ENCODE results near the gene HOXD12.

Gene HOXD12

GRCh38 chr2:176081376-176081836, 18.2 kb upstream of the HOXD12 start:
- no peak for DNase-seq

DNA sequence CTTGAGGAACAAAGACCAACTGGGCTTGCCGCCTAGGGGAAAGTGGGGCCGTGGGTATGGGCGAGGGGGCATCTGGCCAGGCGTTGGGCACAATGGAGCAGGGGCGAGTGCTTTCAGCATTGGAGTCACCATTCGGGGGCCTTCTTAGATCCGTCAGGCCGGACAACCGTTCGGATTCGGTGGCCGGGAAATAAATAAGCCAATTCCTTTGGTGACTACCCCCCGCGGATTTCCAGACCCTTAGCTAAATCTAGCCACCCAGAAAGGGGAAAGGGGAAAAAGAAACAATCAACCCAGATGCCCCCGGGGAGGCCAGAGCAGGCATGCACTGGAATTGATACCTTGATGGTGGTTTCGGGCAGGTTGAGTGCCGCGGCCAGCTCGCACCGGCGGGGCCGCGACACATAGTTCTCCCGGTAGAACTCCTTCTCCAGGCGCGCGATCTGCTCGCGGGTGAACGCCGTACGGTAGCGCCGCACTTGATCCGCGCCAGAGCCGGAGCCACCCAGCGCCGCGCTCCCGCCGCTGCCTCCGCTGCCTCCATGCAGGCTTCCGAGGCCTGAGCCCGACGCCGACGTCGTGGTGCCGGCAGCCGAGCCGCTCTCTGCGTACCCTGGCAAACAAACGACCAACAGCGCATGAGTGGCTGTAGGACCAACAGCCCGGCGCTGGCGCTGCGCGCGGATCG, 17.6 kb upstream of the HOXD12 start:
- no peak for DNase-seq

DNA sequence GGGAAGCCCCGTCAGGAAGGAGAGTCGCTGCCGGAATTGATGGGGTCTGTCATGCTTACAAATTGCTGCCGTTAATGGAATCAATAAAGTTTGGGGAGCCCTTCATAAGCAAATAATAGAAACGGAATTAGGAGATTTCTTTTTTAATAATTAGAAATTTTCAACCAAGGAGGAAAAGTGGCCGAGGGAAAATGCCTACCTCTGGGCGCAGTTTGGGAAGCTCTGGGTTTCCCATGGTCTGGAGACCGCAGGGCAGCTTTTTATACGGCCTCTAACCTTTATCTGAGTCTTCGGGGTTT, 17.1 kb upstream of the HOXD12 start:
- DNase-seq = no peak

- no peak for DNase-seq
These were observed 16.5 kb upstream of the HOXD12 start for GRCh38 chr2:176082824-176083751.

DNA sequence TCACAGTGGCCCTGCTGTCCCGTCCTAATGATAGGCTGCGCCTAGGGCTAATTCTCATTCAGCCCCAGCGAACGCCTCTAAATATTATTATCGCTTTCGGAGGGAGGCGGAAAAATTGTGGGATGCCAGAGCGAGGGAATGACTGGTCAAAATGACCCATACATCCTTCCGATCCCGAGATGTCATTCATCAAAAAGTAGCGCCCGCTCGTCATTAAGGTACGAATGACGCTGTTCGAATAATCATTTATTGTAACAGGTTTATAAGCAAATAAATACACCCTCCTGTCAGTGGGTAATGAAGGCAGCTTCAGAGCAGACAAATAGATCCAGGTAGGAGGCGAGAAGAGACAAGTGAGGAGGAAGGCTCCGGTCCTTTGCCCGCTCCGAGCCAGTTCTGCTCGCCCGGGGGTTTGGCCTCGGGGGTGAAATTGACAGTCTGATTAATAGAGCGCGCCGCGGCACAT, 15.8 kb upstream of the HOXD12 start, which contains the start of gene EVX2:
EVX2 (minus strand) TSS at position 167 of the 466 bp plus-strand sequence. CDS start 186 bp downstream, outside the sequence.
- no peak for DNase-seq

- no peak for DNase-seq
These were observed 14.9 kb upstream of the HOXD12 start for GRCh38 chr2:176084611-176085119.

DNA sequence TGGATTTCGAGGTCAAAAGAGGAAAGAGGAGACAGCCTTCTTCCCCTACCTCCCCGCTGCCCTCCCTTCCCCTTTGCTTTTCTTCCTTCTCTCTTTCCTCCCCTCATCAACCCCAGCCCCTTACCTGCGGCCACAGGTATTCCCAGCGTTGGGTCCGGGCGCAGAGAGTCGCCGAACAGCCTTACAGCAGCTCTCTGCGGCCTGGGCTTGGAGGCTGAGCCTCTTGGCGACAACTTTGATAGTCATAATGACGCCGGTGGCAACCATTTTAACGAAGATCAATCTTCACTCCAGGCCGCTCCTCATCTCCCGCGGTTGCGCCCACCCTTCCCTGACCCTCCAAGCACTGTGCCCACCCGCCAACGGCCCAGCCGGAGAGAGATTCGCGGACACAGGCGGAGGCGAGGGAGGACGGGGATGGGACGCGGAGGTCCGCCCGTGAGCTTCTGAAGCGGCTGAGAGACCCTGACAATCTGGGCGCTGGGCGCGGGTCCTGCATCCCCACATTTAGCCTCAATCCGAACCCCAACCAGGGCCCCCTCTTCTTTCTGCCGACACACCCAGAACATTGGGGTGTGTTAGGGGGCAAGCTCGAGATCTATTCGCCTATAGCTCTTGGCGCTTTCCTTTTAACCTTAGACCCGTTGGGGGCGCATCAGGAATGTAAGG, 14.3 kb upstream of the HOXD12 start:
- DNase-seq = no peak

GRCh38 chr2:176085861-176086771, 13.5 kb upstream of the HOXD12 start:
- no peak for DNase-seq

DNA sequence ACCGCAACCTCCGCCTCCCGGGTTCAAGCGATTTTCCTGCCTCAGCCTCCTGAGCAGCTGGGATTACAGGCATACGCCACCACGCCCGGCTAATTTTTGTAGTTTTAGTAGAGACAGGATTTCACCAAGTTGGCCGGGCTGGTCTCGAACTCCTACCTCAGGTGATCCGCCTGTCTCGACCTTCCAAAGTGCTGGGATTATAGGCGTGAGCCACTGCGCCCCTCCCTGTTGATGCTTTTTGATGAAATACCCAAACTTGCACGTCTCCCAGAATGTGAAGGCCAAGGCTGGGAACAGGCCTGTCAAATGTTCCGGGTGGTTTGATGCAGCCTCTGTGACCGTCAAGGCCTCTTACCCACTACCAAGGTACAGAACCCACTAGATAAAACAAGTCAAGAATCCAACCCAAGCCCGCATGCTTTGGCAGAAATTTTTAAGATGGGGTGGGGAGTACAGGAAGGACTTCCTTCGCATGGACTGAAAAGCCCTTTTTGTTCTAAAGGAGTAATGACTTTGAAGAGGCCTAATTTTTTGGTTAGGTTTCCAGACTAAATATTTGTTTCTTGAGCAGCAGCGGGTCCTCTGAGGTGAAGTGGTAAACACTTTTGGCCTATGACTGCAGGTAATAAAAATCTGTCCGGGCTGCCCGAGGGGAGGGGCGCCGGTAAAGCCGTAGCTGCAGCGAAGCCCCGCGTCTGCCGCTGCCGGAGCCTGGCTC, 12.1 kb upstream of the HOXD12 start:
- no peak for DNase-seq

DNA sequence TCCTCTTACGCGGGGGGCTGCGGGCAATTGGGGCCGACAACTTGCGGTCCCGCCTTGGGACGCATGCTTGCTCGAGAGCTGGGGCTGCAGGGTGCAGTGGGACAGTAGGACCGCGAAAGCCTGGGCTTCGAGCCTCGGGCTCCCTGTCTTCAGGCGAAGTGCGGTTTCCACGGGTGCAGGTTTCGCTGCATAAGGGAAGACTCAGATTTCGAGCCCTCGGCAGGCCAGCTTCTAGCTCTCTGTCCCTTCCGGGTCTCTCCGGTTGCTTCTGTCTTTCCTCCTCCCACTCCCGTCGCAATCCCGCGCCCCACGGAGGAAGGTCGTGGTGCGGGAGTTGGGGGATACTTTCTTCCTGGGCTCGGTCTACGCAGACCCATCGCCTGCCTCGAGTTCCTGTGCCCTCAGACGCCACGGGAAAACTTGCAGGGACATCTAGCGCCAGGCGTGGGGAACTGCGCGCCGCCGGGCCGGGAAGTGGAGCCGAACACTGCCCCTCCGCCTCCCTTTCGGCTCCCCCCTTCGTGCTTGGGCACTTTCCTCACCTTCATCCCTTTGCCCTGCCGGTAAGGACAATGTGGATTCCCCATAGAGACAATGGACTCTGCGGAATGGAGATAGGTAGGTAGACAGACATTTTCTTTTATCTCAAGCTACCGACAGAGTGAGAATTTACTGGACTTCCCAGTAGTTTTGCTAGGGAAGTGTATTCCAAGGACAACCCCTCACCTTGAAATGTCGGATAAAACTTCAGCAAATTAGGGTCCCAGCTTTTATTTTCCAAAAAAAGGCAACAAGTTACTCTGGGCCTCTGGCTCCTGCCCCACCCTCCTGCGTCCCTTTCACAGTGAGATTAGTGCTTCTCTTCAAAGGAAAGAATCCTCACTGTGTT, 11.3 kb upstream of the HOXD12 start:
- no peak for DNase-seq

GRCh38 chr2:176088937-176089842, 10.4 kb upstream of the HOXD12 start:
- no peak for DNase-seq

DNA sequence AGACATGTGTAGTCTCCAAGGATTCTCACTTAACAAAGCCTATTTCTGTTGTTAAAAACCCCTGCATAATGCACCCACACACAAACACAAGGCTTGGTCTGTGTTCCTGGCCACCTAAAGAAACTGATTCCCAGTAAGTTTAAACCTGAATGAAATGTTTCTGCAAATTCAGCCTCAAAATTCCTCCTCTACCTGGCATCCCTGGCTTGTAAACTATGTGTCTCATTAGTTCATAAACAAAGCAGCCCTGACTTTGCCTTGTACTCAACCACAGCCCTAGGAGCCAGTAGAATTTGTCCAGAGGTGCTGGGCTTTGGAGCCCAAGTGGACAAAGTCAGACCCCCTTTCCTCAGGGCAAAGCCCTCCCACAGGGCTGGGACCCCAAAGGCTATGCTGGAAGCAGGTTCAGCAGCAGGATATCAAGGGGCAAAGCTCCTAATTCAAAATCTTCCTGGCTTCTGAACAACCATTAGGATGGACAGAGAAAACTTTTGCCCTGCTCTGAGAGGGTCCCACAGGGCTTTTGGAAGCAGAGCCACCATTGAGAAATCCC, 9.7 kb upstream of the HOXD12 start:
- DNase-seq = no peak

DNA sequence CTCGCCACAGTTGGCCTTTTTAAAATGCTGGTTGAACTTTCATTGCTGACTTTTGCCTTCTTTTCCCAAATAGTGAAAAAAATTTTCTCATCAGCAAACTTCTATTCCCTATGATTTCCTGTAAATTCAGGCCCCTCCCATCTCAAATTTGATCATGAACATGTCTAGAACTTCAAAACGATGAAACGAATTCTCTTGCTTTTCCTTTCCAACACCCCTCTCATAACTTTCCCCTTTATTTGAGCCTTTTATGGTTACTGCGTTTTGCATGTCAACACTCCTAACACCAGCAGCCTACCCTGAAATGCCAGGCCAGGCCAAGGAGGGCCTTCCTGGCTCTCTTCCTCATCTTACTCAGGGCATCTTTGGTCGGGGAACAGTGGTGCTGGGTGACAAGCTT, 8.7 kb upstream of the HOXD12 start:
- no peak for DNase-seq

DNA sequence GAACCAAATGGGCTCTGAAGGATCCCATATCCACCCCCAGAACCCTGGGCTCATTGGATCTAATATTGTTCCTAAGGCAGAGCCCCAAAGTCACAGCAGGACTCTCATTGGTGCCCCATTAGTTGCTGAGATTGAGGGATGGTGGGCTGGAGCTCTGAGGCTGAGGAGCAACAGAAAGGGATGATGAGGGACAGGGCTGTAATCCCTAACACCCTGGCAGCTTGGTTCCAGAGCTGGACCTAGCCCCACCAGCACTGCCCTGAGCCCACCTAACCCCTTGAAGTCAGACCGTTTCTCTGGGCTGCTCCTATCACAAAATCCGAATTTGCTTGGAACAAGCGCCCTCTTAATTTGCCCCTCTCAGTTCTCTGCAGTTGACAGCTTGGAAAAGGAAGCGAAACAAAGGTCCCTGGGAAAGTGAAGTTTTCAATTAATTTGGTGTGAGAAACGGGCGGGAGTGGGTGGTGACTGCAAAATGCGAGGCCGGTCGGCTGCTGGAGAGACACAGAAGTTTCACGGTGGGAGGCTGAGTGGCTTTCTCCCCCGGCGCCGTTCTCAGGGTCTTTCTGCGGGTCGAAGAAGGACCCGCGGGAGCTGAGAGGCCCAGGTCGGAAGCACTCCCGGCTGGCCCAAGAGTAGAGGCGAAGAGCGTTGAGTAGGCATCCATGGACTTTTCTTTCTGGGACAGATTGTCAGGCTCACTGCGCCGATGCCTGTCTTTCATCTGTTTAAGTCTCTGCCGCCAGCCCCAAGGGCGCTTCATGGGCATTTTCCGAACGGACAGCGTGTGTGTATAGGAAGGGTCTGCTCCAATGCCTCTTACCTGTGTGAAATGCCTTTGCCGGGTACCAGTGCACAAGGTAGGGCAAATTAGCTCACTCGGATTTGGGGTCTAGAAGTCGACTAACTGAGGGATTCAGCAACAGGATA, 8.0 kb upstream of the HOXD12 start:
- DNase-seq = no peak

GRCh38 chr2:176092270-176093144, 7.1 kb upstream of the HOXD12 start, which contains the start of gene HOXD13:
TSS of gene HOXD13 (plus strand) at chr2:176092721. CDS start at chr2:176092891, 170 bp downstream.
- no peak for DNase-seq

- no peak for DNase-seq
These were observed 6.3 kb upstream of the HOXD12 start for GRCh38 chr2:176093145-176093897.

All from activated naive CD4-positive, alpha-beta T cell (primary cell).